Muscle layer of duodenum (tissue), 2 donors: Measurements from ENCODE around the gene ADGRL1.
"Not testable (repeated sequence)": the region's sequence is repeated elsewhere in the genome, so short reads cannot be mapped to it uniquely, and the experiment has no call there.

ENCODE experiments used
- H3K27ac ChIP-seq: one replicate; pipeline ENCODE4 v1.7.0; 2013; ENCODE audit warnings: mild to moderate bottlenecking, low read length
- H3K27me3 ChIP-seq: one replicate; pipeline ENCODE4 v1.7.0; 2013; ENCODE audit warnings: low read depth, mild to moderate bottlenecking, control low read depth, low read length
- H3K36me3 ChIP-seq, 2 donors: one replicate each; pipeline ENCODE4 v1.7.0; 2013; ENCODE audit warnings: low read length in 2 of 2, control low read depth in 1 of 2, mild to moderate bottlenecking in 1 of 2; ENCODE audit not compliant: insufficient read depth in 2 of 2, control insufficient read depth in 1 of 2
- H3K4me1 ChIP-seq, 2 donors: one replicate each; pipeline ENCODE4 v1.7.0; 2013; ENCODE audit warnings: low read length in 2 of 2, mild to moderate bottlenecking in 2 of 2, control low read depth in 1 of 2, moderate library complexity in 1 of 2; ENCODE audit not compliant: insufficient read depth in 2 of 2, control insufficient read depth in 1 of 2
- H3K4me3 ChIP-seq, 2 donors: one replicate each; pipeline ENCODE4 v1.7.0; 2013; ENCODE audit warnings: low read length in 2 of 2, low read depth in 1 of 2, mild to moderate bottlenecking in 1 of 2
- H3K9me3 ChIP-seq, 2 donors: one replicate each; pipeline ENCODE4 v1.7.0; 2013; ENCODE audit warnings: low read length in 2 of 2, control low read depth in 1 of 2, mild to moderate bottlenecking in 1 of 2; ENCODE audit not compliant: control insufficient read depth in 1 of 2
- donor health status: healthy.

The ADGRL1 gene

DNA sequence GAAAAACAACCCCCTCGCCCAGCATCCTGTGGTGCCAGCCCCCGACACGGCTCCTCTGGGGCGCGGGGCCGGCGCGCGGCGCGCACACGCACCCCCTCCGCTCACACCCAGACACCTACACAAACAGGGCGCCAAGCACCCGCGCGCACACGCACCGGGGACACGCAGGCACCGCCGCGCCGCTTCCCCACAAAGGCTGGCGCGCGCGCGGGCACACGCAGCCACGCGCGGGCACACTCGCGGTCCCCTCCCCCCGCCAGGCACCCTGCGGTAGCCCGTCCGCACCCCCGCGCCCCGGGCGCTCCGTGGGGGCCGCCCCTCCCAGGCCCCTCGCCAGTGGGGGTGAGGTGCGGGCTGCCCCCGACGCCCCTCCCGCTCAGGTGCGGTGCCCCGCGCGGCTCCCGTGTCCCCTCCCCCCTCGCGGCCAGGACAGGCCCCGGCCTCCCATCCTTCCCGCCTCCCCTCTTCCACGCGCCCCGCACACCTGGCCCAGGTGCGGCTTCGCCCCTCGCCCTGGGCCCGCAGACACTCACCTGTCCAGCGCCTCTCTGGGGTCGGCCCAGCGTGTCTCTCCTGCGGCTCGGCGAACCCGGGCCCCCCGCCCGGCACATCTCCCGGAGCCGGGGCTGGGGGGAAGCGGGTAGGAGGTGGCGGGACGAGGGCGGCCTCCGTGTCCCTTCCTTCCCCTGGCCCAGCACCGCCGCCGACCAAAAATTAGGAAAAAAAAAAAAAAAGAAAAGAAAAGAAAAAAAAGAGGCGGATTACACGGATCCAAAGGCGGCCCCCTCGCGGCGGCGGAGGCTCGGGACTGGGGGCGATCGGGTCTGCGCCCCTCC, at the start of gene ADGRL1:
ADGRL1 (minus strand) TSS at position 718 of the 836 bp plus-strand sequence. CDS start 22,567 bp downstream, outside the sequence.
- Histone ChIP-seq H3K4me3 (peak within 1 kb of the TSS; percentile 46 to 75), H3K4me1 (peaks cover 0 to 30% of the 10 kb centered on the region in 2 donors)
- H3K27ac ChIP-seq, H3K27me3 ChIP-seq, H3K36me3 ChIP-seq, H3K9me3 ChIP-seq: not testable (repeated sequence)

DNA sequence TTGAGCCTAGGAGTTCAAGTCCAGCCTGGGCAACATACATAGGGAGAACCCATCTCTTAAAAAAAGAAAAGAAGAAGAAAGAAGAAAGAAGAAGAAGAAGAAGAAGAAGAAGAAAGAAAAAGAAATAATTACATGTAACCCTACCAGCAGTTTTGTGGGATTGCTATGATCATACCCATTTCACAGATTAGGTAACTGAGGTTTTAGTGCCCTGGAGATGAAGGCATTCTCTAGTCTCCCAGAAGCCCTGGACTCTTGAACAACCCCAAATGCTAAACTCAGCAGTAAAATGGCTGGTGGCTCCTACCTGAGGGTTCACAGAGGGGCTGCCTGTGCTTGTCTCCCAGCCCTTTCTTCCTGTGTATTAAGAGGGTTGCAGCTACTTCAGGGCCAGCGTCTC, 49.3 kb upstream of the ADGRL1 start:
- H3K36me3 ChIP-seq, H3K4me3 ChIP-seq, H3K27me3 ChIP-seq, H3K27ac ChIP-seq, H3K4me1 ChIP-seq, H3K9me3 ChIP-seq: not testable (repeated sequence)

DNA sequence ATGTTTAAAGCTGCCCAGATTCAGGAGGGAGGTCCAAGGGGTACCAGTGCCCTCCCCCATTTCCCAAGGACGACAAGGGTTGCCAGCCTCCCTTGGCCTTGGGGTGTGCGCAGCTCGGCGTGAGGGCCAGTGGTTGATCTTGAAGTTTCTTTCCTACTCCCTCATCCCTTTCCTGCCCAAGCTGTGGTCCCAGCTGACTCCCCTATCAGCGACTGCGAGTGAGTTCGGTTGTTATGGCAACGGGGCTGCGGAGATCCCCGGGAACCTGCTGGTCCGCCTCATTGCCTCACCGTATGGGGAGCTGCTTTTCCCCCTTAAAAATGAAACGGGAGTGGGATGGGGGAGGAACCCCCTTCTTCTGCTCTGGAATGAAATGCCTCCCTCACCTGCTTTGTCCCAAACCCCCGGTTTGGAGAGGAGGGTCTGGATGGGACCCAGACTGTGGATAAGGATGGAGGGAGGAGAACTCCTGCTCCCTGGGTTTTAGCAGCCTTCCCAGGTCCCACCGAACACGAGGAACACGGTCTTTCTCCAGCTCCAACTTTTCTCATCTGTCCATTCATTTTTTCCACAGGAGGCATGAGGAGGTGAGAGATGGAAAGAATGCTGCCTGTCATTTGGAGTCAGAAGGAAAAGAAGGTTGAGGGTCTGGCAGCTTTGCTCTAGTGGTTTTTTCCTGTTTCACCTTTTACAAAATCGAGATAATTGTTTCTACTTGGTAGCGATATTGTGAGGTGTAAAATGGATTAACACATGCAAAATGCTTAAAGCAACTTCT, 48.0 kb upstream of the ADGRL1 start:
- H3K27ac ChIP-seq, H3K9me3 ChIP-seq, H3K4me1 ChIP-seq, H3K36me3 ChIP-seq, H3K4me3 ChIP-seq, H3K27me3 ChIP-seq: not testable (repeated sequence)

DNA sequence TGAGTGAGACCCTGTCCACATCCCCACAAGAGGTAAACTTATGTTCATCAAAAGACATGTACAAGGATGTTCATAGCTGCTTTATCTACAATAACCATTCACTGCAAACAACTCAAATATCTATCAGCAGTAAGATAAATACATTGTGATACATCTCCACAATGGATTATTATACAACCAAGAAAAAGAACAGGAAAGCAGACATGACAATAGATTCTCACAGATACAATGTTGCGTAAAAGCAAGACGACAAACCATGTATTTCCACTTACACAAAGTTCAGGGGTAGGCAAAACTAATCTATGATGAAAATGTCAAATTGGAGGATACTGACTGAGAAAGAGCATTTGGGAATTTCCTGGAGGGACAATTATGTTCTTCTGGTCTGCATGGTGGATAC, 46.2 kb upstream of the ADGRL1 start:
- H3K36me3 ChIP-seq, H3K27me3 ChIP-seq, H3K4me1 ChIP-seq, H3K9me3 ChIP-seq, H3K27ac ChIP-seq, H3K4me3 ChIP-seq: not testable (repeated sequence)

DNA sequence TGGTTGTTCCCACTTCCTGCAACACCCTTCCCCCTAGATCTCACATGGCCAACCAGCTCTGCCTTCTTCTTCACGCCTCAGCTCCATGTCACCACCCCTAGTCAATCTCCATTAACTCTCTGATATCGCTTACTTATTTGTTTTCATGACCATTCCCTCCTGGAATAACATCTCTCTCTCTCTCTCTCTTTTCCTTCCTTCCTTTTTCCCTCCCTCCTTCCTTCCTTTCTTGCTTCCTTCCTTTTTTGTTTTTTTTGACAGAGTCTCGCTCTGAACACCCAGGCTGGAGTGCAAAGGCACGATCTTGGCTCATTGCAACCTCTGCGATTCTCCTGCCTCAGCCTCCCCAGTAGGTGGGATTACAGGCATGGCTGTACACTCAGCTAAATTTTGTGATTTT, 44.9 kb upstream of the ADGRL1 start:
- H3K4me1 ChIP-seq = peaks cover 0 to 7% of the 10 kb centered on the region in 2 donors
- H3K27ac ChIP-seq = no peak overlapping the region
- H3K9me3 ChIP-seq = no peaks in the 10 kb centered on the region
- no peak overlapping the region for H3K4me3 ChIP-seq
- H3K27me3 ChIP-seq = no peaks in the 10 kb centered on the region
- no peaks in the 10 kb centered on the region for H3K36me3 ChIP-seq

DNA sequence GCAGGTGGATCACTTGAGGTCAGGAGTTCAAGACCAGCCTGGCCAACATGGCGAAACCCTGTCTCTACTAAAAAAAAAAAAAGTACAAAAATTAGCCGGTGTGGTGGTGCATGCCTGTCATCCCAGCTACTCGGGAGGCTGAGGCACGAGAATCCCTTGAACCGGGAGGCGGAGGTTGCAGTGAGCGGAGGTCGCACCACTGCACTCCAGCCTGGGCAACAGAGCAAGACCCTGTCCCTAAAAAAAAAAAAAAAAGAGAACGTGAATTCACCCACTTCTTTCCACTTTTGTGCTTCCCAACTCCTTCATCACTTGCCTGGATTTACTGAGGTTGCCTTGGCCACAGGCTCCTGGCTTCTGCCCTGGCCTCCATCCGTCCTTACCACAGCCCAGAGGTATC, 44.3 kb upstream of the ADGRL1 start:
- H3K4me3 ChIP-seq, H3K4me1 ChIP-seq, H3K27ac ChIP-seq, H3K36me3 ChIP-seq, H3K27me3 ChIP-seq, H3K9me3 ChIP-seq: not testable (repeated sequence)

DNA sequence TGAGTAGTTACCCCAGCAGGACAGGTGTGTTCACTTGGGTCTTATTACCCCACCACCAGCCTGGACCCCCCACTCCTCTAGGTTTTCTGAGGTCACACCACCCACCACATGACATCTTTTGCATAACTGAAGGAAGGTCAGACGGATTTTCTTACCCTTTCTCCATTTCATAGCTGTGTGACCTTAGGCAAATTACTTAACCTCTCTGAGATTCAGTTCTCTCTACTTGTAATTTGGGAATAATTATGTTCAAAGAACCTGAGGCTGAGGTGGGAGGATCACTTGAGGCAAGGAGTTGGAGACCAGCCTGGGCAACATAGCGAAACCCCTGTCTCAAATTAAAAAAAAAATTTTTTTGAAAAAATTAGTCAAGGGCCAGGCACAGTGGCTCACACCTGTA, 43.9 kb upstream of the ADGRL1 start:
- H3K36me3 ChIP-seq, H3K4me1 ChIP-seq, H3K4me3 ChIP-seq, H3K27ac ChIP-seq, H3K27me3 ChIP-seq, H3K9me3 ChIP-seq: not testable (repeated sequence)

DNA sequence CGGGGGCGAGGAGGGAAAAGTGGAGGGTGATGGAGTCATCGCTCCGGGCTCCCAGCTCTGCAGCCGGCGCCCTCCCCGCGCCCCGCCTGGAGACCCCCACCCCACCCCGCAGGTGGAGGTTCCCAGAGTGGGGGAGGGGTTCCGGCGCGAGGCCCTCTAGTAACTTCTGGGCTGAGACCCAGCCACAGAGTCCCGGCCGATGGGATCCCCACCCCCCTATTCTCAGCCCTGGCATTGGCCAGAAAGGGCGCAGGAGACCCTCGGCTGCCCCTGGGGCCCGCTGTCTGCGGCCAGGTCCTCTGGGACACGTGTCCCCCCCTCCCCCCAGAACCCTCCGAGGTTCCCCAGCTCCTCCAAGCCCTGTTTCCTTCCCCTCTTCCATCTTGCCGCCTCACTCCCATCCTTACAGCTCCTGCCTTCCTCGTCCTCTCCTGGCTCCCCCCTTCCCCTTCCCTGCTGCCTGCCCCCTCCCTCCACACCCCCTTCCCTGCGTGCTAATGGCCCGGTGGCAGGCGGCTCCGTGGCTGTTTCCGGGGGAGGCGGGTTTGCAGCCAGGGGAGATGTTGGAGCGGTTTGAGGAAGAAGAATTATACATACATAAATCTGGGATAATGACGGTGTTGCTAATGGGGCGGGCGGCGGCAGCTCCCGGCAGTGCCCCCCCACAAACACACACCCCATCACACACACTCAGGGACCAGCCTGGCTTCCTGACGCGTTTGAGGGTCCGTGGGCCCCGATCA, 43.2 kb upstream of the ADGRL1 start:
- H3K9me3 ChIP-seq, H3K27ac ChIP-seq: not testable (repeated sequence)

DNA sequence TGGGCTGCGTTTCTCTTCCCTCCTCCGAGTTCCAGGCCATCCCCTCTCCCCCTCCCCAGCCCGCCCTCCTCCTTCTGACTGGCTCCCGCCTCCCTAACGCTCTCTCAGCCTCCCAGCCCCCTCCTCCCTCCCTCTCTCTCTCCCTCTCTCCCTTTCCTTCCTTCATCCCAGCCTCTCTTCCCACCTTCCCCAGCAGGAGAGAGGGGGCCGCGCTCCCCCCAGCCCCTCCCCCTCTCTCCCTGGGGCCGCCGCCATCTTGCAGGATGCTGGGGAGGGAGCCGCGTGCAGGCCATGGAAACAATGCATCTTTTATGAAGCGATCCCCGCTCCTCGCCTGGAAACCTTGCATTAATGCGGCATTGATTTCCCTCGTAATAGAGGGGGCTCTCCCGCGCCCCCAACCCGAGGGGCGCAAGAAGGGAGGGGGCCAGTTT, 42.6 kb upstream of the ADGRL1 start:
- peak overlapping the region in 1 of 2 donors; percentile 66 for H3K4me3 ChIP-seq
- H3K4me1 ChIP-seq = peaks cover 0 to 7% of the 10 kb centered on the region in 2 donors
- H3K9me3 ChIP-seq = no peaks in the 10 kb centered on the region
- no peaks in the 10 kb centered on the region for H3K27me3 ChIP-seq
- H3K27ac ChIP-seq = no peak overlapping the region
- no peaks in the 10 kb centered on the region for H3K36me3 ChIP-seq

More for the DNA sequence above, 43.2 kb upstream of the ADGRL1 start:
- not testable (repeated sequence) for H3K27me3 ChIP-seq, H3K4me1 ChIP-seq, H3K36me3 ChIP-seq
- peak overlapping the region; percentile 16 to 66 for H3K4me3 ChIP-seq

DNA sequence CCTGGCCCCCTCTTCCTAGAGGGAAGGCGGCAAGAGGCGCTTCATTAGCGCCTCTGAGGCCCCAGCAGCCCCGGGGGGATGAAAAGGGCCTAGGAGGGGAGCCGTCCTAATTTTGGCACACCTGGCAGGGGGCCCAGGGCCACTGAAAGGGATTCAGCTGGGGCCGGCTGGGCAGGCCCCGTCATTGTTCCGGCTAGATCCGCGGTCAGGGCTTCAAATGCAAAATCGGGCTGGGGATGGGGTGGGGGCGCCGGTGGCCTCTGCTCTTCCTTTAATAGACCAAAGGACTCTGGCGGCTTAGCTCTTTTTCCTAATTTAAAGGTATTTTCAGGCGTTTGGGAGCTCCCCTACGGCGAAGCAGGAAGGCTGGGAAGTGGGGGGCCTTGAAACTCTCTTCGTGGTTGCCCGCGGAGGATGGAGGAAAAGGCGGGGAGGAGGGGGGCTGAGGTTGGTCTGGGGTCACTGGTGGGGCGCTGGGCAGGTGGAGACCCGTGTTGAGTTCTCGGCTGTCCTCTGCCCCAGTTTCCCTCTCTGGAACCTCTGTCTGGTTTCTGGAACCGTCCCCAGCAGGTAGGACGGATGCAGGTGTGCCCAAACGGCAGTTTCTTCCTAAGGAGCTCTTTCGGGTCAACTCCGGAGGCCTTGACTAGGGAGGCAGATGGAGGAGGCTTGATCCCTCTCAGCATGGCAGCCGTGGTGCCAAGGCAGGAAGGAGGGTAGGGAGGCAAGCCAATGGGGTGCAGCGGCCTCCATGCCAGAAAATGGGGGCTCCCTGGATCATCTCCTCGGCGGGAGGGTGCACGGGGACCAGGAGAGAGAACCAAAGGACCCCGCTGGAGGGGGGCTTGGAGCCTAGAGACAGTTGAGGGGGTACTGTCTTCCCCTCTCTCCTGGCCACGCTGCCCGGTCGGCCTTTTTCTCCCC, 41.8 kb upstream of the ADGRL1 start:
- peak overlapping the region in 1 of 2 donors; percentile 24 for H3K4me3 ChIP-seq

More for the DNA sequence above, 41.8 kb upstream of the ADGRL1 start:
- H3K36me3 ChIP-seq, H3K9me3 ChIP-seq, H3K27ac ChIP-seq, H3K4me1 ChIP-seq, H3K27me3 ChIP-seq: not testable (repeated sequence)
